Measurements from ENCODE around the gene ZNG1F.
"Not testable (repeated sequence)": the region's sequence is repeated elsewhere in the genome, so short reads cannot be mapped to it uniquely, and the experiment has no call there.

GRCh38 chr9:41113348-41113747 is 75.8 kb downstream of the ZNG1F start:
- TF ChIP-seq POLR2A, EP300 (IDR thresholded peaks at IDR 0.05): not testable (repeated sequence)
- TF ChIP-seq, protein P1, sequence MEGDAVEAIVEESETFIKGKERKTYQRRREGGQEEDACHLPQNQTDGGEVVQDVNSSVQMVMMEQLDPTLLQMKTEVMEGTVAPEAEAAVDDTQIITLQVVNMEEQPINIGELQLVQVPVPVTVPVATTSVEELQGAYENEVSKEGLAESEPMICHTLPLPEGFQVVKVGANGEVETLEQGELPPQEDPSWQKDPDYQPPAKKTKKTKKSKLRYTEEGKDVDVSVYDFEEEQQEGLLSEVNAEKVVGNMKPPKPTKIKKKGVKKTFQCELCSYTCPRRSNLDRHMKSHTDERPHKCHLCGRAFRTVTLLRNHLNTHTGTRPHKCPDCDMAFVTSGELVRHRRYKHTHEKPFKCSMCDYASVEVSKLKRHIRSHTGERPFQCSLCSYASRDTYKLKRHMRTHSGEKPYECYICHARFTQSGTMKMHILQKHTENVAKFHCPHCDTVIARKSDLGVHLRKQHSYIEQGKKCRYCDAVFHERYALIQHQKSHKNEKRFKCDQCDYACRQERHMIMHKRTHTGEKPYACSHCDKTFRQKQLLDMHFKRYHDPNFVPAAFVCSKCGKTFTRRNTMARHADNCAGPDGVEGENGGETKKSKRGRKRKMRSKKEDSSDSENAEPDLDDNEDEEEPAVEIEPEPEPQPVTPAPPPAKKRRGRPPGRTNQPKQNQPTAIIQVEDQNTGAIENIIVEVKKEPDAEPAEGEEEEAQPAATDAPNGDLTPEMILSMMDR (IDR thresholded peaks at IDR 0.05) = not testable (repeated sequence)

Measured in suprapubic skin (tissue), 3 donors.